Loucy (cell line): ENCODE data around the gene SERPINA1.

Source experiments
- H2AFZ ChIP-seq: fragments of 200-600 bp; sonication (generic); 2 replicates; pipeline ENCODE4 v1.6.0; 2016; ENCODE audit warnings: antibody characterized with exemption, mild to moderate bottlenecking, low read length, moderate library complexity
- H3F3A ChIP-seq: fragments of 200-600 bp; 2 replicates; pipeline ENCODE4 v1.6.0; 2016; ENCODE audit warnings: antibody characterized with exemption, low read depth, mild to moderate bottlenecking
- H3K27me3 ChIP-seq: fragments of 200-600 bp; sonication (generic); 2 replicates; pipeline ENCODE4 v1.6.1; 2014; ENCODE audit warnings: low read length, mild to moderate bottlenecking; ENCODE audit not compliant: insufficient read depth, poor library complexity, severe bottlenecking
- H3K36me3 ChIP-seq: fragments of 200-600 bp; sonication (generic); 2 replicates; pipeline ENCODE4 v1.6.1; 2016; ENCODE audit warnings: low read length; ENCODE audit not compliant: insufficient read depth
- H3K4me1 ChIP-seq: fragments of 200-600 bp; sonication (generic); 2 replicates; pipeline ENCODE4 v1.5.1; 2014; ENCODE audit warnings: low read length, mild to moderate bottlenecking; ENCODE audit not compliant: insufficient read depth, poor library complexity, severe bottlenecking
- H3K4me2 ChIP-seq: fragments of 200-600 bp; sonication (generic); 2 replicates; pipeline ENCODE4 v1.6.0; 2014; ENCODE audit warnings: antibody characterized with exemption, low read length, low read depth, mild to moderate bottlenecking; ENCODE audit not compliant: poor library complexity, severe bottlenecking
- H3K4me3 ChIP-seq: fragments of 200-600 bp; sonication (generic); 2 replicates; pipeline ENCODE4 v1.5.1; 2014; ENCODE audit warnings: low read length, mild to moderate bottlenecking, mixed read lengths; ENCODE audit not compliant: poor library complexity, severe bottlenecking
- H3K79me2 ChIP-seq: fragments of 200-600 bp; sonication (generic); 2 replicates; pipeline ENCODE4 v1.6.1; 2014; ENCODE audit warnings: low read length; ENCODE audit not compliant: insufficient read depth
- H3K9ac ChIP-seq: fragments of 200-600 bp; sonication (generic); 2 replicates; pipeline ENCODE4 v1.6.0; 2014; ENCODE audit warnings: mild to moderate bottlenecking, low read depth, low read length, moderate library complexity; ENCODE audit not compliant: poor library complexity, severe bottlenecking
- H3K9me2 ChIP-seq: fragments of 200-600 bp; sonication (generic); replicated peaks from 2 replicates; pipeline ENCODE4 v1.6.1; 2016; ENCODE audit warnings: low read depth, low read length, mixed read lengths
- H3K9me3 ChIP-seq: fragments of 200-600 bp; sonication (generic); 2 replicates; pipeline ENCODE4 v1.6.1; 2014; ENCODE audit warnings: mild to moderate bottlenecking, antibody characterized with exemption, low read length, low read depth; ENCODE audit not compliant: insufficient read depth
- H4K20me1 ChIP-seq: fragments of 200-600 bp; sonication (generic); 2 replicates; pipeline ENCODE4 v1.6.0; 2014; ENCODE audit warnings: antibody characterized with exemption, low read length, mild to moderate bottlenecking; ENCODE audit not compliant: insufficient read depth, poor library complexity, severe bottlenecking
- CTCF ChIP-seq: fragments of 200-600 bp; sonication (generic); conservative IDR thresholded peaks from 2 replicates; pipeline ENCODE4 v1.5.1; 2014; ENCODE audit warnings: mild to moderate bottlenecking, antibody characterized with exemption, low read length
- EZH2phosphoT487 ChIP-seq: fragments of 200-600 bp; IDR thresholded peaks from 2 replicates; pipeline ENCODE4 v1.6.1; 2018; ENCODE audit warnings: antibody characterized with exemption, mild to moderate bottlenecking, moderate library complexity, borderline replicate concordance

SERPINA1 gene

GRCh38 chr14:94377866-94378470 is 10.4 kb downstream of the SERPINA1 start:
- H3K36me3 ChIP-seq, result no peaks in the 10 kb centered on the region
- no peaks in the 10 kb centered on the region for H3K79me2 ChIP-seq
- no peaks in the 10 kb centered on the region for H4K20me1 ChIP-seq
- H3F3A ChIP-seq, result no peaks in the 10 kb centered on the region
- H3K4me3 ChIP-seq, result no peak overlapping the region
- H3K9me3 ChIP-seq, result no peaks in the 10 kb centered on the region; the same call in 1 of the 2 replicates
- no peaks in the 10 kb centered on the region for H3K4me1 ChIP-seq
- H3K4me2 ChIP-seq, result no peak overlapping the region
- H3K27me3 ChIP-seq, result no peaks in the 10 kb centered on the region
- no peak for TF ChIP-seq CTCF
- no peak for TF ChIP-seq EZH2phosphoT487
- no peaks in the 10 kb centered on the region for H3K9me2 ChIP-seq
- no peak overlapping the region for H3K9ac ChIP-seq
- H2AFZ ChIP-seq, result no peak overlapping the region

GRCh38 chr14:94376976-94377865 is 11.2 kb downstream of the SERPINA1 start:
- no peaks in the 10 kb centered on the region; the same call in 1 of the 2 replicates for H3K9me3 ChIP-seq

More at GRCh38 chr14:94376976-94377865, 11.2 kb downstream of the SERPINA1 start:
- Histone ChIP-seq H3F3A (no peaks in the 10 kb centered on the region), H3K4me3 (no peak overlapping the region), H3K9me2 (no peaks in the 10 kb centered on the region), H3K27me3 (no peaks in the 10 kb centered on the region), H3K79me2 (no peaks in the 10 kb centered on the region), H3K4me1 (no peaks in the 10 kb centered on the region), H3K9ac (no peak overlapping the region), H4K20me1 (no peaks in the 10 kb centered on the region), H3K36me3 (no peaks in the 10 kb centered on the region), H3K4me2 (no peak overlapping the region), H2AFZ (no peak overlapping the region)
- TF ChIP-seq EZH2phosphoT487 (no peak), CTCF (no peak)
